ENCODE data around the gene DTNA.

GRCh38 chr18:34870555-34871310 is 160.6 kb downstream of the DTNA start:
- TF ChIP-seq CTCF (IDR thresholded peaks at IDR 0.05; ENCODE audit: control extremely low read depth in 1 of 3, insufficient read depth in 1 of 3, low read depth in 1 of 3, low read length in 3 of 3) (no peak), RAD21 (IDR thresholded peaks at IDR 0.05 in 1 of 2, conservative IDR thresholded peaks at IDR 0.05 in 1 of 2; ENCODE audit: low read depth in 2 of 2, low read length in 2 of 2) (no peak), YY1 (IDR thresholded peaks at IDR 0.05; ENCODE audit: low read depth, low read length) (no peak), TAF7 (optimal IDR thresholded peaks at IDR 0.05; ENCODE audit: borderline replicate concordance, low read depth, low read length) (no peak), TBP (IDR thresholded peaks at IDR 0.05; ENCODE audit: low read depth, low read length) (no peak), CHD2 (IDR thresholded peaks at IDR 0.05; ENCODE audit: low read length) (no peak), MAX (IDR thresholded peaks at IDR 0.05) (no peak), TCF12 (IDR thresholded peaks at IDR 0.05; ENCODE audit: low read depth, low read length) (no peak), POLR2AphosphoS5 (IDR thresholded peaks at IDR 0.05; ENCODE audit: low read depth, low read length) (no peak), TAF1 (IDR thresholded peaks at IDR 0.05; ENCODE audit: low read depth, low read length) (no peak), HDAC2 (IDR thresholded peaks at IDR 0.05; ENCODE audit: borderline replicate concordance in 1 of 2, low read depth in 2 of 2, low read length in 2 of 2) (no peak)
